Hepatocyte (in vitro differentiated cells): ENCODE data around the gene BCO1. TPM values are rescaled to one million over a fixed set of nuclear protein-coding genes. Genes with fewer than 3 reads are reported as not detected.

ENCODE experiments used
- DNase-seq: peaks from one replicate; pipeline ENCODE4 v3.0.0-alpha.2; 2016; ENCODE audit warnings: low spot score
- H2AFZ ChIP-seq: fragments of 200-600 bp; sonication (generic); 2 replicates; pipeline ENCODE4 v1.6.0; 2016; ENCODE audit warnings: antibody characterized with exemption, mild to moderate bottlenecking
- H3K27ac ChIP-seq: fragments of 200-600 bp; sonication (generic); 2 replicates; pipeline ENCODE4 v1.5.1; 2016; ENCODE audit warnings: mild to moderate bottlenecking
- H3K27me3 ChIP-seq: fragments of 200-600 bp; sonication (generic); 2 replicates; pipeline ENCODE4 v1.6.1; 2016
- H3K36me3 ChIP-seq: fragments of 200-600 bp; sonication (generic); replicated peaks from 2 replicates; pipeline ENCODE4 v1.5.1; 2016; ENCODE audit warnings: low read depth; ENCODE audit not compliant: insufficient read depth
- H3K4me1 ChIP-seq: fragments of 200-600 bp; sonication (generic); 2 replicates; pipeline ENCODE4 v1.5.1; 2016; ENCODE audit warnings: mild to moderate bottlenecking, moderate library complexity; ENCODE audit not compliant: insufficient read depth
- H3K4me2 ChIP-seq: fragments of 200-600 bp; sonication (generic); 2 replicates; pipeline ENCODE4 v1.6.0; 2016
- H3K4me3 ChIP-seq: fragments of 200-600 bp; sonication (generic); 2 replicates; pipeline ENCODE4 v1.5.1; 2016; ENCODE audit warnings: mild to moderate bottlenecking
- H3K79me2 ChIP-seq: fragments of 200-600 bp; sonication (generic); 2 replicates; pipeline ENCODE4 v1.6.0; 2017; ENCODE audit warnings: mild to moderate bottlenecking
- H3K9me2 ChIP-seq: fragments of 200-600 bp; sonication (generic); replicated peaks from 2 replicates; pipeline ENCODE4 v1.6.0; 2017; ENCODE audit warnings: mild to moderate bottlenecking; ENCODE audit not compliant: insufficient read depth
- H3K9me3 ChIP-seq: fragments of 200-600 bp; sonication (generic); 2 replicates; pipeline ENCODE4 v1.5.1; 2016; ENCODE audit warnings: low read depth, mild to moderate bottlenecking
- H4K20me1 ChIP-seq: fragments of 200-600 bp; sonication (generic); 2 replicates; pipeline ENCODE4 v1.6.0; 2016; ENCODE audit warnings: mild to moderate bottlenecking; ENCODE audit not compliant: insufficient read depth, poor library complexity, severe bottlenecking
- CTCF ChIP-seq: fragments of 200-600 bp; sonication (generic); IDR thresholded peaks from 2 replicates; pipeline ENCODE4 v1.5.1; 2016; ENCODE audit warnings: antibody characterized with exemption, mild to moderate bottlenecking; ENCODE audit not compliant: poor library complexity
- EZH2 ChIP-seq: fragments of 200-600 bp; sonication (generic); IDR thresholded peaks from 2 replicates; pipeline ENCODE4 v1.6.1; 2016; ENCODE audit warnings: antibody characterized with exemption, mild to moderate bottlenecking, borderline replicate concordance
- EZH2phosphoT487 ChIP-seq: fragments of 200-600 bp; sonication (generic); IDR thresholded peaks from one replicate; pipeline ENCODE4 v1.6.1; 2018; ENCODE audit warnings: antibody characterized with exemption, mild to moderate bottlenecking, low read depth, moderate library complexity; ENCODE audit not compliant: unreplicated experiment, severe bottlenecking
- WGBS: methylation state at CpG from one replicate; pipeline ENCODE4 v1.1.6; 2016; ENCODE audit warnings: low lambda C conversion rate; ENCODE audit errors: missing lambda C conversion rate; 5-methylcytosine and 5-hydroxymethylcytosine counted together
- polyA plus RNA-seq: library from polyadenylated mRNA; unstranded; fragments of >200 nt; fragmentation: Nextera tagmentation; extraction: Ambion mirVana; gene quantifications from 2 replicates; pipeline ENCODE4 v1.2.1, GENCODE V29; 2016
- total RNA-seq: library from RNA; depleted of rRNA; stranded (reverse); fragments of >200 nt; gene quantifications from 2 replicates; pipeline ENCODE4 v1.2.3, GENCODE V29; 2014

Gene BCO1
- total and polyA plus RNA-seq, 2 experiments from 2014 or later: 1.6 to 2.4 TPM

DNA sequence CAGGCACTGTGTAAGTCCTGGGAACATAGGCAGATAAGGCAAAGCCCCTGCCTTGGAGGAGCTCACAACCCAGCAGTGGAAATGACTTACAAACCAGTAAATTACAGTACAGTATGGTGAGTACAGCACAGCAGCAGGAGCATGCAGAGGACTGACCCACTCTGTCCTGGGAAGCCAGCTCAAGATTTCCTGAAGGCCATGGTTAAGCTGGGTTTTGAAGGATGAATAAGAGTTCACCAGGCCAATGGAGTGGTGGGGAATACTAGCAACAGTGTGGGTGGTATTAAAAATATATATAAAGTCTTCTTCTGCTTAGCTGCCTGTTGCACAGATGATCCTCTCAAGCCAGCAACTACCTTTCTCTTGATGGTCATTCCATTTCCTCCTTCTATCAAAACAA lies 73.3 kb downstream of the BCO1 start:
- no peaks in the 10 kb centered on the region for H4K20me1 ChIP-seq
- H3K27me3 ChIP-seq: no peaks in the 10 kb centered on the region
- TF ChIP-seq CTCF (no peak), EZH2phosphoT487 (no peak), EZH2 (no peak)

DNA sequence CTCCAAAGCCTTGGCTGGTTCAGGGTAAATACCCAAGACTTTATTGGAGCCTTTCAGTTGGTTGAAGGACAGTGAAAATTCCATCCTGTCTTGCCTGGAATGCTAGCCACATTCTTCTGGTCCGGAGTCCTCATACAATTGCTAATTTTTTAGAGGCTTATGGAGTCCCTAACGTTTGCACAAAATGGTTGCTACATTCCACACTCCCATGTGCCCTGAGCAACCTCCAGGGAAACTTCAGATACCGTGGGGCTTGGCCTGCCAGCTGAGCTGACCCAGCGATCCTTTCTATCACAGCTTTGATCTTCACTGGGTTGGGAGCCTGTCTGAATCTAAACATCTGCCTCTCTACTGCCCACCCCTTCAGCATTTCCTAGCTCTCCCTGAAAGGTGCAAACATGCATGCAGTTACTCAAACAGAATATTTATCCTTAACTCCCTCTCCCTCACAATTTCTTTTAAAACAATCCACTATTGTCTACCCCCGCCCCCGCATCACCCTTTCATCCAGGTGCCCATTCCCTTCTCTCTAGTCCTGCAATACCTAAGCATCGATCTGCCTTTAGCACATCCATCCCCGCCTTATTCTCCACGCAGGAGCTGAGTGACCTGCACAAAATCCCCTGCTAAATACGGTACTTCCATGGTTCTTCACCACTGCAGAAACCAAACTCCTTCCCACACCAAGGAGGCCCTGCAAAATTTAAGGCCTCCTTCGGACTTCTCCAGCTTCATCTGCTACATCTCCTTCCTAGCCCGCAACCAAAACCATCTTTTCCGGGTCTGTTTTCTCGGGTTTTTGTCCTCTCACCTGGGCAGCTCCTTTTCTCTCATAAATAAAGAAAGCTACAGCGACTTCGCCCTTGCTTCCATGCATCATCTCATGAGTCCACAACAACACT lies 75.5 kb downstream of the BCO1 start:
- no peak for TF ChIP-seq CTCF
- TF ChIP-seq EZH2phosphoT487: no peak
- no peak for TF ChIP-seq EZH2
- H3K27me3 ChIP-seq: no peaks in the 10 kb centered on the region
- no peaks in the 10 kb centered on the region for H3K9me2 ChIP-seq
- peaks cover 67% of the 10 kb centered on the region for H3K79me2 ChIP-seq
- DNase-seq: no peak
- no peaks in the 10 kb centered on the region for H3K36me3 ChIP-seq
- no peaks in the 10 kb centered on the region for H3K9me3 ChIP-seq
- H3K4me1 ChIP-seq: peaks cover 12% of the 10 kb centered on the region
- no peaks in the 10 kb centered on the region for H4K20me1 ChIP-seq
- WGBS: 2% methylated on average over 16 of the region's 16 CpGs
- peak overlapping the region; percentile 67 for H2AFZ ChIP-seq
- H3K27ac ChIP-seq: peak overlapping the region; percentile 80
- H3K4me2 ChIP-seq: peak overlapping the region; percentile 83
- peak overlapping the region; percentile 84 for H3K4me3 ChIP-seq

More for the DNA sequence above, 73.3 kb downstream of the BCO1 start:
- H3K4me3 ChIP-seq: no peak overlapping the region
- peaks cover 57% of the 10 kb centered on the region for H3K79me2 ChIP-seq
- H2AFZ ChIP-seq: no peak overlapping the region
- no peak overlapping the region for H3K27ac ChIP-seq
- H3K9me2 ChIP-seq: no peaks in the 10 kb centered on the region
- H3K4me2 ChIP-seq: no peak overlapping the region
- no peak for DNase-seq
- no peaks in the 10 kb centered on the region for H3K36me3 ChIP-seq
- peaks cover 12% of the 10 kb centered on the region for H3K4me1 ChIP-seq
- H3K9me3 ChIP-seq: no peaks in the 10 kb centered on the region

- Histone ChIP-seq H2AFZ (peak within 1 kb of the TSS; percentile 67), H3K27ac (peak within 1 kb of the TSS; percentile 94), H3K9me2 (no peaks in the 10 kb centered on the region), H3K4me2 (peak within 1 kb of the TSS; percentile 83), H3K36me3 (no peaks in the 10 kb centered on the region), H4K20me1 (no peaks in the 10 kb centered on the region), H3K79me2 (peaks cover 72% of the 10 kb centered on the region), H3K9me3 (no peaks in the 10 kb centered on the region), H3K4me3 (peak within 1 kb of the TSS; percentile 95), H3K4me1 (peaks cover 12% of the 10 kb centered on the region), H3K27me3 (no peaks in the 10 kb centered on the region)
- TF ChIP-seq EZH2: no peak
- TF ChIP-seq CTCF: no peak
- no peak for TF ChIP-seq EZH2phosphoT487
- 1% methylated on average over 71 of the region's 75 CpGs for WGBS
- peak; percentile 98 for DNase-seq
Observed at GRCh38 chr16:81314603-81315270, 76.2 kb downstream of the BCO1 start, which contains the start of gene GAN. Gene GAN (plus strand): TSS chr16:81314962. CDS start chr16:81315114, 152 bp downstream.
